ENCODE data around the gene SNAPC5. TPM values are rescaled to one million over a fixed set of nuclear protein-coding genes. Genes with fewer than 3 reads are reported as not detected.

SNAPC5 gene
- total RNA-seq, 4 donors from 2014 or later: 33.9 to 66.9 (median 44.1) TPM

DNA sequence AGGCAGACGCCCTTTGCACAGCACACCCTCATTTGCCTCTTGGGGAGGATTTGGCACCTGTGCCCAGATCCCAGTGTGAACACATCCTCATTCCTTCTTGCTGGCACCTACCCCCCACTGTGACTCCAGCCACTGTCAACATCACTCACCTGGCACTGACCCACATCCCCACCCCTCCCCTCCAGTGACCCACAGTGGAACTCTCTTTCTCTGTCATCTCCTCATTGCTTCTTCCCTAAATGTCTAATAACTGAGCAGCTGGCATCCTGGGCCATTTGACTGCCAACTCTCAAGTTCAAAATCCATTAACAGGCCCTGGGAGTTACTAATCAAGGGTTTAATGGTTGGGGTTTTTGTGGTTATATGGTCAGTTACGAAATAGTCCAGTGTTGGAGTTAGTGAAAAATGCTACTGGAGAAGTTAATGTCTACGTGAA is 14.4 kb downstream of the SNAPC5 start:
- 72 to 87% methylated on average over 3 of the region's 3 CpGs for WGBS, 2 donors (ENCODE audit: low coverage in 1 of 2)
- TF ChIP-seq EP300 (IDR thresholded peaks at IDR 0.05) (no peak), POLR2A (IDR thresholded peaks at IDR 0.05) (no peak), POLR2AphosphoS5 (IDR thresholded peaks at IDR 0.05) (no peak), CTCF (IDR thresholded peaks at IDR 0.05) (no peak)
- Histone ChIP-seq H3K27ac (no peak overlapping the region), H3K36me3 (peaks cover 0 to 62% of the 10 kb centered on the region in 2 donors), H3K27me3 (no peaks in the 10 kb centered on the region), H3K9me3 (no peaks in the 10 kb centered on the region), H3K4me3 (no peak overlapping the region), H3K4me1 (no peaks in the 10 kb centered on the region)
- peak; percentile 25 for ATAC-seq

GRCh38 chr15:66482539-66482938 is 15.0 kb downstream of the SNAPC5 start:
- Histone ChIP-seq H3K9me3 (no peaks in the 10 kb centered on the region), H3K4me3 (no peak overlapping the region), H3K36me3 (peaks cover 0 to 56% of the 10 kb centered on the region in 2 donors), H3K27ac (no peak overlapping the region), H3K4me1 (no peaks in the 10 kb centered on the region), H3K27me3 (no peaks in the 10 kb centered on the region)
- TF ChIP-seq POLR2AphosphoS5 (IDR thresholded peaks at IDR 0.05): no peak
- no peak for TF ChIP-seq CTCF (IDR thresholded peaks at IDR 0.05)
- TF ChIP-seq EP300 (IDR thresholded peaks at IDR 0.05): no peak
- 84 to 97% methylated on average over 5 to 8 of the region's 9 CpGs for WGBS, 2 donors (ENCODE audit: low coverage in 1 of 2)
- ATAC-seq: no peak

DNA sequence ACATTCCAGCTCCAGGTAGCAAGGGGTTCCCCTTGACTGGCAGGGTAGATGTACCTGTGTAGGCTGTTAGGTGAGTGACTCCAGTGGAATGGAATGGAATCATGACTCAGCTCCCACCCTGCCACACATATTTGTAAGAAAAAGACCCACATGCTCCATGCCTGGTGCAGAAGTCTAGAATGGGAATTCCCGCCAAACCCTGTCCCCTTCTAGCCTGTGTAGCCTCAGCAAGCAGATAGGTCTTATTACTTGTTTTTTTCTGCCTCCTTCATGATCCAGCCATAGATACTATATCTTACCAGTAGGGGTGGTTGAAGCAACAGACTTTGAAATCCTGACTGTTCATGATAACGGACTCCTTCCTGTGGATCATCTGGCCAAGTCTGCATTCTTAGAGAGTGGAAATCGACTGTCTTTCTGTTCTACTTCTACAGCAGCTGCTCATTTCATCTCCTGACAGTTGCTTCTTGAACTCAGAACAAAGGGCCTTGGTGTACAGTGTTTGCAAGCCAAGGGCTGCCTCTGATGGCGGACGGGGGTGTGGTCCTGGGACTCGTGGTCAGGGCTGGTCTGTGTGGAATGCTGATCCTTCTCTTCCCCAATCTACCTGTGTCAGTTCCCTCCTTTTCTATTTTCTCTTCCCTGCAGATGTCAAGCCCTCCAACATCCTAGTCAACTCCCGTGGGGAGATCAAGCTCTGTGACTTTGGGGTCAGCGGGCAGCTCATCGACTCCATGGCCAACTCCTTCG is 16.3 kb downstream of the SNAPC5 start:
- no peak for ATAC-seq
- 74 to 100% methylated on average over 1 to 6 of the region's 10 CpGs for WGBS, 2 donors (ENCODE audit: low coverage in 1 of 2)
- no peaks in the 10 kb centered on the region for H3K27me3 ChIP-seq
- H3K9me3 ChIP-seq: no peaks in the 10 kb centered on the region
- H3K4me3 ChIP-seq: no peak overlapping the region
- H3K36me3 ChIP-seq: peaks cover 0 to 43% of the 10 kb centered on the region in 2 donors
- H3K4me1 ChIP-seq: no peaks in the 10 kb centered on the region
- TF ChIP-seq CTCF (IDR thresholded peaks at IDR 0.05) (no peak), EP300 (IDR thresholded peaks at IDR 0.05) (no peak)
- H3K27ac ChIP-seq: no peak overlapping the region

- WGBS, 2 donors (ENCODE audit: low coverage in 1 of 2): 87 to 97% methylated on average over 4 to 6 of the region's 6 CpGs
- Histone ChIP-seq H3K27ac (no peak overlapping the region), H3K36me3 (peaks cover 0 to 38% of the 10 kb centered on the region in 2 donors), H3K9me3 (no peaks in the 10 kb centered on the region), H3K4me3 (no peak overlapping the region), H3K4me1 (no peaks in the 10 kb centered on the region), H3K27me3 (no peaks in the 10 kb centered on the region)
- TF ChIP-seq POLR2AphosphoS5 (IDR thresholded peaks at IDR 0.05) (no peak), EP300 (IDR thresholded peaks at IDR 0.05) (no peak), CTCF (IDR thresholded peaks at IDR 0.05) (no peak), POLR2A (IDR thresholded peaks at IDR 0.05) (no peak)
- ATAC-seq: no peak
Observed at GRCh38 chr15:66480267-66480666, 17.3 kb downstream of the SNAPC5 start.

DNA sequence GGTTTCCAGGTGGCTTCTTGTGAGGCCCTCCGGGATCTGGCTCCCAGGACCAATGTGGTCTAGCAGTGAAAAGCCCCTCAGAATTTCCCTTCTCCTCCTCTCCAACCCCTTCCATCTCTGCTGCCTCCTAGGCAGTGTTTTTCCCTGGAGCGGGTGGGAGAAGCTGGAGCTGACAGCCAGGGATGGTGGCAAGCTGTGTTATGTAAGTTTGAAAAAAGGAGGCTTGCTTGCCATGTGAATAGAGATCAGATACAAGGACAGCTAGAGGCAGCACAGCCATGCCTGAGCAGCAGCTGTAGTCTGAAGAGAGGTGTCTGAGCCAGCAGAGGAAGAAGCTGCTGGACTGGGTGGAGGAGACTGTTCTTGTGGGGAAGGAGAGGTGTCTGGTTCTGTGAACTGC is 20.6 kb downstream of the SNAPC5 start:
- Histone ChIP-seq H3K36me3 (peaks cover 0 to 12% of the 10 kb centered on the region in 2 donors), H3K27ac (no peak overlapping the region), H3K4me3 (no peak overlapping the region), H3K4me1 (peaks cover 0 to 11% (median 0%) of the 10 kb centered on the region in 3 donors), H3K27me3 (no peaks in the 10 kb centered on the region), H3K9me3 (no peaks in the 10 kb centered on the region)
- 100% methylated on average over 1 of the region's 2 CpGs; no CpG with 5 or more reads in 1 of the 2 donors for WGBS, 2 donors (ENCODE audit: low coverage in 1 of 2)
- TF ChIP-seq CTCF (IDR thresholded peaks at IDR 0.05) (no peak), POLR2A (IDR thresholded peaks at IDR 0.05) (no peak), EP300 (IDR thresholded peaks at IDR 0.05) (no peak), POLR2AphosphoS5 (IDR thresholded peaks at IDR 0.05) (no peak)
- ATAC-seq: no peak

Measured in gastroesophageal sphincter (tissue), 4 donors.